RWPE2 (cell line): ENCODE results near the gene CSE1L.
A peak's percentile ranks its signal among the peaks of the same experiment; 100 is the strongest.

Experiments used
- ATAC-seq: fragments of 200-7000 bp; cut with Tn5 transposase; 3 replicates; pipeline ENCODE4 v1.9.1; 2021; ENCODE audit warnings: low read depth
- DNase-seq: peaks from one replicate; pipeline ENCODE4 v3.0.0-alpha.2; 2020; ENCODE audit warnings: low spot score
- H3K27ac ChIP-seq: fragments of 450-650 bp; 2 replicates; pipeline ENCODE4 v1.5.1; 2017; ENCODE audit warnings: mild to moderate bottlenecking; ENCODE audit not compliant: poor library complexity, severe bottlenecking
- H3K27me3 ChIP-seq: fragments of 250-450 bp; sonication (Bioruptor Pico); 2 replicates; pipeline ENCODE4 v1.5.1; 2021; ENCODE audit warnings: mild to moderate bottlenecking, moderate library complexity; ENCODE audit not compliant: insufficient read depth, poor library complexity, severe bottlenecking
- H3K36me3 ChIP-seq: fragments of 250-450 bp; sonication (Bioruptor Pico); 2 replicates; pipeline ENCODE4 v1.5.1; 2020; ENCODE audit warnings: low read depth, mild to moderate bottlenecking, moderate library complexity
- H3K4me1 ChIP-seq: fragments of 250-450 bp; sonication (Bioruptor Pico); 2 replicates; pipeline ENCODE4 v1.5.1; 2021; ENCODE audit warnings: mild to moderate bottlenecking, moderate library complexity; ENCODE audit not compliant: insufficient read depth, poor library complexity, severe bottlenecking
- H3K4me3 ChIP-seq: fragments of 250-450 bp; sonication (Bioruptor Pico); 2 replicates; pipeline ENCODE4 v1.5.1; 2021; ENCODE audit warnings: mild to moderate bottlenecking, moderate library complexity; ENCODE audit not compliant: severe bottlenecking
- H3K9me3 ChIP-seq: fragments of 250-450 bp; sonication (Bioruptor Pico); 2 replicates; pipeline ENCODE4 v1.5.1; 2021; ENCODE audit warnings: mild to moderate bottlenecking, moderate library complexity; ENCODE audit not compliant: severe bottlenecking
- TF ChIP-seq, protein P1 (sequence below): fragments of 450-650 bp; IDR thresholded peaks from one replicate; pipeline ENCODE4 v1.5.1; 2017; ENCODE audit warnings: mild to moderate bottlenecking, moderate library complexity; ENCODE audit not compliant: poor library complexity, severe bottlenecking

Gene CSE1L

DNA sequence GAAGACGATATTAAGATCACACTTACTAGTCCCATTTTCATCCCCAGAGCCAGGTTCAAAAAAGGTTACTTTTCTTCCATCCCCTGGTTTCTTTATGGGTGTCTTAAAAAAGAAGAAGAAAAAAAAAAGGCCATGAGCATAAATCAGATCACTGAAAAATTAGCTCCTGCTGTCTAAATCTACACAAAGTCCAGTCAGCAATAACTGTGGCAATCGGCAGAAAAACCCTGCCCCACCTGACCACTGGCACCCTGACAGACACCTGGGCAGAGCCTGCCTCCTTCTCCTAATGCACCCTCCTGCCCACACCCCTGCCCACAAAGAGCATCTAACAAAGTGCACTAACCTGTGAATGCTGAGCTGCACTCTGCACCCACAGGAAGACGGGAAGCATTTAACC is 72.2 kb downstream of the CSE1L start:
- TF ChIP-seq, protein P1, sequence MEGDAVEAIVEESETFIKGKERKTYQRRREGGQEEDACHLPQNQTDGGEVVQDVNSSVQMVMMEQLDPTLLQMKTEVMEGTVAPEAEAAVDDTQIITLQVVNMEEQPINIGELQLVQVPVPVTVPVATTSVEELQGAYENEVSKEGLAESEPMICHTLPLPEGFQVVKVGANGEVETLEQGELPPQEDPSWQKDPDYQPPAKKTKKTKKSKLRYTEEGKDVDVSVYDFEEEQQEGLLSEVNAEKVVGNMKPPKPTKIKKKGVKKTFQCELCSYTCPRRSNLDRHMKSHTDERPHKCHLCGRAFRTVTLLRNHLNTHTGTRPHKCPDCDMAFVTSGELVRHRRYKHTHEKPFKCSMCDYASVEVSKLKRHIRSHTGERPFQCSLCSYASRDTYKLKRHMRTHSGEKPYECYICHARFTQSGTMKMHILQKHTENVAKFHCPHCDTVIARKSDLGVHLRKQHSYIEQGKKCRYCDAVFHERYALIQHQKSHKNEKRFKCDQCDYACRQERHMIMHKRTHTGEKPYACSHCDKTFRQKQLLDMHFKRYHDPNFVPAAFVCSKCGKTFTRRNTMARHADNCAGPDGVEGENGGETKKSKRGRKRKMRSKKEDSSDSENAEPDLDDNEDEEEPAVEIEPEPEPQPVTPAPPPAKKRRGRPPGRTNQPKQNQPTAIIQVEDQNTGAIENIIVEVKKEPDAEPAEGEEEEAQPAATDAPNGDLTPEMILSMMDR: no peak

DNA sequence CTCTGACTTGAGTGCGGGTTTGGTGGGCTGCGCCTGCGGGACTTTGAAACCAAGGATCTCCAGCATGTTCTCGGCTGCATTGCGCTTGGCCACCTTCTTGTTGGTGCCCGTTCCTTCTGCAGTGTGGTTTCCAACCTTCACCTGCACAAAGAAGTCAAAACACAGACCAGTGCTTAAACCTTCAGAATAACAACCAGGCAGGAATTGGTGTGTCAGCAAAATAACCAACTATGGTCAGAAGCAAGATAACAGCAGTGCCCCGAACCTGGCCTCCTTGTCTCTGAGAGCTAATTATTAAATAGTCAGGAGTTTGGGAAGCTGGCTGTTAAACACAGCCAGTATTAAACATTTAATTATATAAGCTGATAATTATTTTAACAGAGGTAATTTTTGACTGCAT is 73.9 kb downstream of the CSE1L start:
- TF ChIP-seq, protein P1: no peak
- no peaks in the 10 kb centered on the region for H3K27me3 ChIP-seq
- peaks cover 98% of the 10 kb centered on the region for H3K36me3 ChIP-seq
- H3K27ac ChIP-seq: no peak overlapping the region
- no peaks in the 10 kb centered on the region for H3K9me3 ChIP-seq
- H3K4me3 ChIP-seq: no peak overlapping the region
- no peaks in the 10 kb centered on the region for H3K4me1 ChIP-seq
- ATAC-seq (no peak), DNase-seq (no peak)

More for the DNA sequence above, 72.2 kb downstream of the CSE1L start:
- H3K36me3 ChIP-seq: peaks cover 100% of the 10 kb centered on the region
- H3K27ac ChIP-seq: no peak overlapping the region
- ATAC-seq (no peak), DNase-seq (no peak)
- H3K4me1 ChIP-seq: no peaks in the 10 kb centered on the region
- H3K4me3 ChIP-seq: no peak overlapping the region
- no peaks in the 10 kb centered on the region for H3K27me3 ChIP-seq
- H3K9me3 ChIP-seq: no peaks in the 10 kb centered on the region

DNA sequence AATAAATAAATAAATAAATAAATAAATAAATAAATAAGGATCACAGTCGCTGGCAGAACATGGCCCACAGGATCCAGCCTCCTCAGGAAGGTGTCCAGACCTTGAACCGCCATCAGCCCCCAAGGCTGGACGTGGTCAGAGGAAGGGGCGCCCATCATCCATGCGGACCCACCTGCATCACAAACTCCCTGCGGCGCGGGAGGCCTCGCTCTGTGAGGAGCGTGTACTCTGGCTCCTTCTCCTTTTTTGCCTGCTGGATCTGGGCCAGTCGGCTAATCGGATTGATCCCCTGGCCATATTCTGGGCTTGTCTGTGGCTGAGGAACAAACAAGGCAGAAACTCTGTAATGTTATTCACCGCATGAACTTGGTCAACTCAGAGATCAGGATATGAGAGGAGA is 76.8 kb downstream of the CSE1L start:
- H3K4me1 ChIP-seq: no peaks in the 10 kb centered on the region
- peaks cover 89% of the 10 kb centered on the region for H3K36me3 ChIP-seq

DNA sequence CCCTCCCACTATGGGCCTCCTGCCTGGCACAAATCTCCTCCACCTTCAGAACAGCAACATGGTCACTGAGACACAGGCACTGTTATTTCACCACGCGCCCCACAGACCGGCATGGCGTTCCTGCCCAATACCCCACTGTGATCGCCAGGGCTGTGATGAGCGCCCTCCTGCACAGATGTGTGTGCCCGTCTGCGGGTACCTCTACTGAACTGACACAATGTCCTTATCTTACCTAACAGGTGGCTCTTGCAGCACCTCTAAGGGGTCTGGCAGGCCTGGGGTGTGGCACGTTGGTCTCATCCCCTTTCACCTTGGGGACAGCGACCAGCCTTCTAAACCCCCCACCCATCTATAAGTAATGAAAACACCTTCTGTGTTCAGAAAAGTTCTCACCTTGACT is 77.9 kb downstream of the CSE1L start:
- no peaks in the 10 kb centered on the region for H3K27me3 ChIP-seq
- TF ChIP-seq, protein P1: no peak
- no peak for DNase-seq

More for the DNA sequence above, 76.8 kb downstream of the CSE1L start:
- DNase-seq (no peak), ATAC-seq (no peak)
- no peak overlapping the region for H3K27ac ChIP-seq
- TF ChIP-seq, protein P1: no peak
- no peaks in the 10 kb centered on the region for H3K27me3 ChIP-seq
- no peaks in the 10 kb centered on the region for H3K9me3 ChIP-seq
- no peak overlapping the region for H3K4me3 ChIP-seq

DNA sequence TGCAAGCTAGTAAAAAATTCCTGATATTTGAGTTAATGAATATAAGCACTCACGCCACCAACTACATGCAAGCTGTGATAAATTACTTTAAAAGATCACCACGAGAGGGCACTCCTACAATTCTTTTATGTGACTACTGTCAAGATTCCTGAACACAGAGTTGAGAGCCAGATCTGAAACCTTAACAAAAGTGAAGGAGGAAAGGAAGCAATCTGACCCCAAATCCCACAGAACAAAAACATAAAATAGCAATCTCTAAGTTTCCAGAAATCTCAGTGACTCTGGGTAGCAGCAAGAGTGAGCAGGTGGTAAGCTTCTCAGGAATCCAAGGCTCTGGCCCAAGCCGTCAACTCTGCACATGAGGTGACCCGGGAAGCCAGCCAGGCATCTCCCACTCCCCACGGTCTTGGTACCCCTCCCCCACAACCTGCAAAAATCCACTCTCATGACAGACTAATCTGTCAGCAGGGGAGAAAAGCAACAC is 86.9 kb downstream of the CSE1L start:
- TF ChIP-seq, protein P1: peak; percentile 99
- ATAC-seq (peak; percentile 74), DNase-seq (no peak)
- Histone ChIP-seq H3K27me3 (no peaks in the 10 kb centered on the region), H3K36me3 (peaks cover 64% of the 10 kb centered on the region), H3K9me3 (no peaks in the 10 kb centered on the region), H3K27ac (no peak overlapping the region), H3K4me1 (no peaks in the 10 kb centered on the region), H3K4me3 (no peak overlapping the region)

More for the DNA sequence above, 77.9 kb downstream of the CSE1L start:
- no peak overlapping the region for H3K4me3 ChIP-seq
- no peaks in the 10 kb centered on the region for H3K9me3 ChIP-seq
- no peaks in the 10 kb centered on the region for H3K4me1 ChIP-seq
- H3K27ac ChIP-seq: no peak overlapping the region
- H3K36me3 ChIP-seq: peaks cover 86% of the 10 kb centered on the region
- no peak for ATAC-seq
